Mononuclear cell (primary cell): ENCODE data around the gene MUCL3. TPM values are rescaled to one million over a fixed set of nuclear protein-coding genes. Genes with fewer than 3 reads are reported as not detected.

Source experiments
- H3K27me3 ChIP-seq: 2 replicates; pipeline ENCODE4 v1.6.0; 2011; ENCODE audit warnings: low read length, control low read depth; ENCODE audit not compliant: insufficient read depth
- H3K4me1 ChIP-seq: 2 replicates; pipeline ENCODE4 v1.5.1; 2011; ENCODE audit warnings: mild to moderate bottlenecking, low read length, control low read depth; ENCODE audit not compliant: insufficient read depth
- H3K4me3 ChIP-seq: 2 replicates; pipeline ENCODE4 v1.5.1; 2011; ENCODE audit warnings: mild to moderate bottlenecking, low read length, moderate library complexity
- H3K9me3 ChIP-seq: 2 replicates; pipeline ENCODE4 v1.5.1; 2011; ENCODE audit warnings: low read depth, mild to moderate bottlenecking, control low read depth, low read length
- total RNA-seq: library from RNA; depleted of rRNA; stranded (reverse); fragments of >200 nt; gene quantifications from one replicate; pipeline ENCODE4 v1.2.3, GENCODE V29; 2012

MUCL3 gene
- total RNA-seq, 1 donor, result not detected

DNA sequence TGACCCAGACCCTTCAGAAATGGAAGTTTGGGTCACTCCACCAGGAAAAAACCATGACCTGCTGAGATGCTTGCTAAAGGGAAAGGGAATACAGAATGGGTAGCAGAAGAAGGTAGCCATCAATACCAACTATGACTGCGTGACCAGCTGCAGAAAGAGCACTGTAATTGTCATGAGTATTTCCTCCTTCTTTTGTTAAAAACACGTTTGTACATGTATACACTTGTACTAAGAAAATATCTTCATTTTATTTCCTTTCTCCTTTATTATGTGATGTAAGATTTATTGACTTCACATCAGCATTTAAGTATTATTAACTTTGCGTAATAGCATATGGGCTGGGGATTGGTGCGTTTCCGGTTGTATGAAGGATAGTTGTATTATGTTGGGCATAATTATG lies 30.2 kb downstream of the MUCL3 start:
- Histone ChIP-seq H3K27me3 (no peaks in the 10 kb centered on the region), H3K9me3 (no peaks in the 10 kb centered on the region), H3K4me3 (no peak overlapping the region), H3K4me1 (no peaks in the 10 kb centered on the region)

DNA sequence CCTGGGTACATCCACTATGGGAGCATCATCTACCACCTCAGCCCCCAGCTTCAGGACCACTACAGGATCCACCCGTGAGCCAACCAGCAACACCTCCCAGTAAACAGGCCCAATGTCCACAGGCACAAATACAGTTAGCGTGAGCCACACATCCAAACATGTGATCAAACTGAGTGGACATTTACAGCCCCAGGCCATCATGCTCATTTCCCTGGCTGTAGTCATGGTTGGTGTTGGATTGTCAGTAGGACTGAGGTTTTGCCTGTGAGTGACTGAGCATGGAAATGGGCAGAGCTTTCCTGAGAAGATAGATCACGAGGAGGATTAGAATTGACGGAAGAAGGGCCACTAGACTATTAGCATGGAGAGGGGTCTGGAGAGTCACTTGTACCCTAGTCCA lies 32.0 kb downstream of the MUCL3 start:
- Histone ChIP-seq H3K4me1 (no peaks in the 10 kb centered on the region), H3K27me3 (peaks cover 4% of the 10 kb centered on the region), H3K4me3 (no peak overlapping the region), H3K9me3 (no peaks in the 10 kb centered on the region)

DNA sequence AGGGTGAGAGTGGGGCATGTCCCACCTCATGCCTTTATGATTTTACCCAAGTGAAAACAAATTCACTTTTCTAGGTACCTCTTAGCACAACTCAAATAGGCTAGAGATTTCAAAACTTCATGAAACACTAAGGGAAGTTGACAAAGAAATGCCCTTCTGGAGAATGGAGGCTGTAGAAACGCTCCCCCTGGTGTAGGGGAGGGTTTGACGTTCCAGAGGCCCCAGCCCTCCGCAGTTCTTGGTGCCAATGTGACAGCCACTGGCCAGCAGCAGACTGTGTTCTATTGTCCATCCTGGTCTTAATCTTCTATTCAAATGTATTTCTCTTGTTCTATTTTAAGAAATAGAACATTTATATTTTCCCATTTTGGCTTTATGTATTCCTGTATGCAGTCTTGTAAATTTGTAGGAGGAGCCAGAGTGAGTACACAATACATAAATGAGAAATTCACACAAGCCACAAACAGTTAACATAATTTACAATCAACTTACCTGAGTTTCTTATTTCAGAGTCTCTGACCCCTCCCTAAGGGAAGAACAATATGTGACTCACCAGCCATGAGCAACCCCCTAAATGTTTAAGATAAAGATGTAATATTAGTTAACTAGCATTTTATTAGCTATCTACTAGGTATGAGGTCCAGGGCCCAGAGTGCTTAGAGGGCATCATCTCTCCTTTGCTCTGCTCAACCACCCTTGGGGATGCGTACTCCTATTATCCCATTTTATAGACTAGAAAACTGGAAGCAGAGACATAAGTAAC lies 33.9 kb downstream of the MUCL3 start:
- H3K4me1 ChIP-seq, result no peaks in the 10 kb centered on the region
- no peak overlapping the region for H3K4me3 ChIP-seq
- peaks cover 9% of the 10 kb centered on the region for H3K27me3 ChIP-seq
- no peaks in the 10 kb centered on the region for H3K9me3 ChIP-seq

DNA sequence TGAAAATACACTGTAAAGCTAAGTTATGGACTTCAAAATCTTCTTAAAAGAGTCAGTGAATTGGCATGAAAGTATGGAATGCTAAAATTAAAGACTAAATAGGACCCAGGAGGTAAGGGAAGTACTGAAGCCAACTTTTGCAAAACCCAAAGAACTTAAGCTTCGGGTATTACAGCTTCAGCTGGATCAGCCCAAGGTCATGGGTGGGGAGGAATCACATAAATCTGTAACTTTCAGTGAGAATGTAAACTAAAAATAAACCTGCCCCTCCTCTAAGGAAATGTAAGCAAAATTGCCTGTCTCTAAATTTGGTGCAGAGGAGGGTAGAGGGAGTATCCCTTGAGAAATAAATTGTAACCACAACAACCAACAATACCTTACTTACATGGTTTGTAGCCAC lies 38.4 kb downstream of the MUCL3 start:
- no peaks in the 10 kb centered on the region for H3K4me1 ChIP-seq
- no peak overlapping the region for H3K4me3 ChIP-seq
- peaks cover 23% of the 10 kb centered on the region for H3K27me3 ChIP-seq
- no peaks in the 10 kb centered on the region for H3K9me3 ChIP-seq

DNA sequence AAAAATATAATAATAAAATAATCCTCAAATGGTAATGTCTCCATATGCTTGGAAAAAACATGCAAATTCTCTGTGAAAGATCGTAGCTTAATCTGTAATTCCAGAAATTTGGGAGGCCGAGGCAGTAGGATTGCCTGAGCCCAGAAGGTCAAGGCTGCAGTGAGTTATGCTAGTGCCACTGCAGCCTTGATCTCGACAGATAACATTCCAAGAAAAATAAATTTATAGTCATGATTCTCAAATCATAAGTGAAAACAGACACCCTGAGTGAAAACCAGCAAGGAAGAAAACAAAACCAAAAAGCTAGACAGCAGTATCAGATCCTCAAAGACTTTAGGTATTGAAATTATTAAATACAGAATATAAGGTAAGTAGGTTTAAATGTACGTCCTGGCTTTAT lies 38.9 kb downstream of the MUCL3 start:
- no peaks in the 10 kb centered on the region for H3K4me1 ChIP-seq

DNA sequence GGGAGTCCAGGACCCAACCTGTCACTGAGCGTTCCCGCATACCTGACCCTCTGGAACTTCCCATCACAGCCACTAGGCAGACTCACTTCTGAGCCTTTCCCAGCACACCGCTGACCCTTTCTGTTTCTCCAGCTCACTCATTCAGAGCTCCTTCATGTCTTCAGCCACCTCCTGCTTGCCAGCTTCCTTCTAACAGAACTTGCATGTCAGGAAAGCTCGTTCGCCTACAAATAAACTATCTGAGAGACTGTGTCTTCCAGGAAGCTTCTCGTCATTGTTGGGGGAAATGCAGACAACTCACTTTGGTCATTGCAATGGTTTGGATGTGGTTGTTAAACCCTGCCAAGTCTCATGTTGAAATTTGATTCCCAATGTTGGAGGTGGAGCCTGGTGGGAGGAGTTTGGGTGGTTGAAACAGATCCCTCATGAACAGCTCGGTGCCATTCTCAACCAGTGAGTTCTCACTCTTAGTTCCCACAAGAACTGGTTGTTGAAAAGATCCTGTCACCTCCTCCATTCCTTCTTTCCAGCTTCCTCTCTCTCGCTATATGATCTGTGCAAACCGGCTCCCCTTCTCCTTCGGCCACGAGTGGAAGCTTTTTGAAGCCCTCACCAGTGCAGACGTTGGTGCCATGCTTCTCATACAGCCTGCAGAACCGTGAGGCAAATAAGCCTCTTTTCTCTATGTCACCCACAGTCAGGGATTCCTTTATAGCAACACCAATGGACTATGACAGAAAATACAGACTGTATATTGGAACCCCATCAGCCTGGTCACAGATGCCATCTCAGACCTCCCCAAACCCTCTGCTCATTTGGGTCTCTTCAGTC lies 41.4 kb downstream of the MUCL3 start:
- Histone ChIP-seq H3K4me3 (no peak overlapping the region), H3K4me1 (no peaks in the 10 kb centered on the region), H3K9me3 (no peaks in the 10 kb centered on the region), H3K27me3 (peaks cover 20% of the 10 kb centered on the region)

More for the DNA sequence above, 38.9 kb downstream of the MUCL3 start:
- Histone ChIP-seq H3K9me3 (no peaks in the 10 kb centered on the region), H3K27me3 (peaks cover 23% of the 10 kb centered on the region), H3K4me3 (no peak overlapping the region)

DNA sequence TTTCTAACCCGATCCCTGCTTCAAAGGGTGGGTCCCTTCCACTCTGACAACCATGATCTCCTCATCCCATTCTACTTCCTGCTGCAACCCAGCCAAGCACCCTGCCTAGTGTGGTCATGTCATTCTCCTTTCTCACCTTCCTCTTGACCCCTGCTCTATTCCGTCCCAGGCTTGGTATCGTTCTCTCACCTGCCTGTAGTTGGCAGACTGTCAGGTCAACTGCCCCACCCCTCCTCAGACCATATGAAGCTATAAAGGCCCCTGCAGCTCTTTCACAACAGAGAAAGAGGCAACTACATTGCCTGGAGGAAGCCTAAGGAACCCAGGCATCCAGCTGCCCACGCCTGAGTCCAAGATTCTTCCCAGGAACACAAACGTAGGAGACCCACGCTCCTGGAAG lies 42.7 kb downstream of the MUCL3 start, which contains the start of gene MUC21:
MUC21 (plus strand) TSS at position 280 of the 400 bp plus-strand sequence. CDS start 241 bp downstream, outside the sequence.
- H3K9me3 ChIP-seq, result no peaks in the 10 kb centered on the region
- H3K4me1 ChIP-seq, result no peaks in the 10 kb centered on the region
- H3K27me3 ChIP-seq, result peaks cover 18% of the 10 kb centered on the region
- no peak within 1 kb of the TSS for H3K4me3 ChIP-seq

DNA sequence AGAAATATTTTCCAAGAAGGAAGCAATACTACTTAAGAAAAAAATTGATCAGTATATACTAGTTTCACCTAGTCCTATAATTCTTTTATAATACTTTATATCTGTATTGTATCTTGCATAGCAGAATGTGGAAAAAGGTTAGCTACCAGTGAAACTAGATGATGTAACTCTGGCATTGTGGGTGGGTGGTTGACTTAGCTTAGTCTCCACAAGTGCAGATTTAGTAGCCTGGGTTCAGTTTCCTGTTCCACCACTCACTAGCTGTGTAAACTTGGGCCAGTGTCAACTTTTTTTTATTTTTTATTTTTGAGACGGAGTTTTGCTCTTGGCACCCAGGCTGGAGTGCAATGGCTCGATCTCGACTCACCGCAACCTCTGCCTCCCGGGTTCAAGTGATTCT lies 44.7 kb downstream of the MUCL3 start:
- Histone ChIP-seq H3K27me3 (peaks cover 12% of the 10 kb centered on the region), H3K4me3 (no peak overlapping the region), H3K4me1 (no peaks in the 10 kb centered on the region), H3K9me3 (no peaks in the 10 kb centered on the region)

DNA sequence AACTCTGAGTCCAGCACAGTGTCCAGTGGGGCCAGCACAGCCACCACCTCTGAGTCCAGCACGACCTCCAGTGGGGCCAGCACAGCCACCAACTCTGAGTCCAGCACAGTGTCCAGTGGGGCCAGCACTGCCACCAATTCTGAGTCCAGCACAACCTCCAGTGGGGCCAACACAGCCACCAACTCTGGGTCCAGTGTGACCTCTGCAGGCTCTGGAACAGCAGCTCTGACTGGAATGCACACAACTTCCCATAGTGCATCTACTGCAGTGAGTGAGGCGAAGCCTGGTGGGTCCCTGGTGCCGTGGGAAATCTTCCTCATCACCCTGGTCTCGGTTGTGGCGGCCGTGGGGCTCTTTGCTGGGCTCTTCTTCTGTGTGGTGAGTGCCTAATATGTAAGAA lies 46.5 kb downstream of the MUCL3 start:
- no peaks in the 10 kb centered on the region for H3K4me1 ChIP-seq

DNA sequence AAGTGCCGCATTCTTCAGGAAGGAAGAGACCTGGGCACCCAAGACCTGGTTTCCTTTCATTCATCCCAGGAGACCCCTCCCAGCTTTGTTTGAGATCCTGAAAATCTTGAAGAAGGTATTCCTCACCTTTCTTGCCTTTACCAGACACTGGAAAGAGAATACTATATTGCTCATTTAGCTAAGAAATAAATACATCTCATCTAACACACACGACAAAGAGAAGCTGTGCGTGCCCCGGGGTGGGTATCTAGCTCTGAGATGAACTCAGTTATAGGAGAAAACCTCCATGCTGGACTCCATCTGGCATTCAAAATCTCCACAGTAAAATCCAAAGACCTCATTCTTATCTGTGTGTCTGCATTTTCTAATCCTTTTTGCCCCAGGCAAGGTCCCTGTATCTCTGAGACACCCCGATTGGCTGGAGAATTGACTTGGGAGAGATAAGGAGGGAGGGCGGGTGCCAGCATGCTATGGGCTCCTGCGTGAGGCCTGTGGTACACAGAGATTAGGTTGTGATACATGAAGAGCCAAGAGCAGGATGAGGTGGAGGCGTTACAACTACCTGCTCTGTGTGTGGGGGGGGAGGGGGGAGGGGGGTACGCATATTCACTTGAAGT lies 47.5 kb downstream of the MUCL3 start:
- Histone ChIP-seq H3K4me1 (no peaks in the 10 kb centered on the region), H3K4me3 (no peak overlapping the region), H3K27me3 (no peaks in the 10 kb centered on the region), H3K9me3 (no peaks in the 10 kb centered on the region)

More for the DNA sequence above, 46.5 kb downstream of the MUCL3 start:
- H3K27me3 ChIP-seq, result peaks cover 6% of the 10 kb centered on the region
- H3K9me3 ChIP-seq, result no peaks in the 10 kb centered on the region
- no peak overlapping the region for H3K4me3 ChIP-seq

DNA sequence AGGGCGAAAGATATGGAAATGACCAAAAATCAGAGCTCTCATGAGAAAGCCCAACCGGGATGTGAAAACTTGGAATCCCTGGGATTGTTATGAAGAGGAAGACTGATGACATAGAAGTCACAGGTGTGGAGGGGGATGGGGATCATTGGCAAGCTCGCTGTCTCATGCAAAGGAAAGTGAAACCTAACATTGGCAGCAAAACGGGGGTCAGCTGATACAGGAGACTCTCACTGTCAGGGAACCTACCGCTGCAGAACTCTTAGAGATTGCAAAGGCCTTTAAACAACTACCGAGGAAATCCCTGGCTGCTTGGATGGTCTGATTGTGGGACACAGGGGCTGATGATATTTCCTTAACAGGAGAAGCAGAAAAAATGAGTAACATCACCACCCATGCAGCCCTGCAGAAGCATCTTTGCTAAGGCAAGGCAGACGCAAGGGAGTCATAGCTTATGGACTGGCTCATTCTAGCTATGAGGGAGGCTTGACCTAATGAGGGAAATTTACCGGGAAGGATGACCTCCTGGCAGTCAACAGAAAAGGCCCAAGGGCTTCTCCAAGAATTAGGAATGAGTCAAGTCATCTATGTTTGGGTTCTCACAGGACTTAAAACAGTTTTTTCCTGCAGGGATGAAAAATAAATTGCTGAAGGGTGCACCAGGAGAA lies 49.8 kb downstream of the MUCL3 start:
- H3K4me3 ChIP-seq, result no peak overlapping the region
- no peaks in the 10 kb centered on the region for H3K4me1 ChIP-seq
- H3K27me3 ChIP-seq, result no peaks in the 10 kb centered on the region
- no peaks in the 10 kb centered on the region for H3K9me3 ChIP-seq

DNA sequence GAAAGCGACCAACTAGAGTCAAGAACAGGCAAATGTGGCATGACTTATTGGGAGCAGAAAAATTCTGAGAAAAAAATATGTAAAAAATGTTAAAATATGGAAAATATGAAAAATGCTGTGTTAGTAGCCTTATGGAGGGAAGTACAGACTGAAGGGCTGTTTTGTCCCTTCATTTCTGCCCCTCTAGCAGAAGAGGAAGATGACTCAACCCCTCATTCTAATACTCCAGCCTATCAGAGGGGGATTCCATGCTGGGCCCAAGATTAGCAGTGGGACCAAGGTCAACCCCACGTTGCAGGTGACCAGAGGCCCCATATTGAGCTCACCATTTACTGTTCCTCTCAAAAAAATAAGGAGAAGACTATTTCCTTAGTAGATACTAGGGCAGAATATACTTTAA lies 51.1 kb downstream of the MUCL3 start:
- Histone ChIP-seq H3K27me3 (no peaks in the 10 kb centered on the region), H3K4me1 (no peaks in the 10 kb centered on the region), H3K4me3 (no peak overlapping the region), H3K9me3 (no peaks in the 10 kb centered on the region)

DNA sequence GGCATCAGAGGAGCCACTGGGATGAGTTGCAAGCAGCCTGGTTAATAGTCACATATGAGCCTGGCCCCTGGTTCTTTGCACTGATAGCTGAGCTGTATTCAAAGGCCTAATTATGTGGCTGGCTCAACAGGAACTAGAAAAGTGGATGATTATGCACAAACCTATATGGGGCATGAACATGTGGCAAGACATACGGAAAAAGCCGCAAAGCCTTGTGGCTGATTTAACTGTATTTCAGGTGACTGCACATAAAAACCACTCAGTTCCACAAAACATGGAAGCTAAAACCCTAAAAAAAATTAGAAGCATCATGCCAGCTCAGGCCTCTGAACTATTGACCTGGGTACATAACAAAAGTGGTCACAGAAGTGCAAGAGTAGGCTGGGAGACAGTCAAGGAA lies 56.5 kb downstream of the MUCL3 start:
- H3K27me3 ChIP-seq, result no peaks in the 10 kb centered on the region
- H3K9me3 ChIP-seq, result no peaks in the 10 kb centered on the region
- no peak overlapping the region for H3K4me3 ChIP-seq
- no peaks in the 10 kb centered on the region for H3K4me1 ChIP-seq

DNA sequence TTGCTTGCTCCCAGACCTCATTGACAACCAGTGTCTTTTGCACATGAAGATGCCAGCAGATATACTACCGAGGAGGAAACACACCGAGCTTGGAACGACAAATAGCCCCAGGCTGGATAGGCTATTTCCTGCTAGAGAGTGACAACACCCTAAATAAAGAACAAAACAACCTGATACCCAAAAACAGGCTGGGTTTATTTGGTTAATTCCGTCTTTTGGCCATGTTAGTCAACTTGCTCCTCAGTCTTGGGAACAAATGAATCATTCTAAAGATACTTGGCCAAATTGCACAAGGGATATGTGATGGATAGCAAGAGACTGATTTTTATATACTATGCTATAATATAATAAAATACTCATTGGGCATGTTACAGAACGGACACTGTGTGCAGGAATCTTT lies 58.0 kb downstream of the MUCL3 start:
- H3K9me3 ChIP-seq, result no peaks in the 10 kb centered on the region
- no peaks in the 10 kb centered on the region for H3K4me1 ChIP-seq
- H3K27me3 ChIP-seq, result no peaks in the 10 kb centered on the region

More for the DNA sequence above, 58.0 kb downstream of the MUCL3 start:
- no peak overlapping the region for H3K4me3 ChIP-seq
